GM12891 (cell line): ENCODE data around the gene GHR.

ENCODE experiments used
- PAX5 ChIP-seq: IDR thresholded peaks from 2 replicates; pipeline ENCODE4 v1.6.1; 2011; ENCODE audit warnings: low read length, moderate library complexity, mild to moderate bottlenecking; ENCODE audit not compliant: insufficient read depth, severe bottlenecking
- POLR2A ChIP-seq: IDR thresholded peaks from 2 replicates; pipeline ENCODE4 v1.6.1; 2011; ENCODE audit warnings: low read depth, low read length, control low read depth
- POLR2AphosphoS5 ChIP-seq: IDR thresholded peaks from 2 replicates; pipeline ENCODE4 v1.6.1; 2011; ENCODE audit warnings: low read depth, low read length, control low read depth
- POU2F2 ChIP-seq: IDR thresholded peaks from 2 replicates; pipeline ENCODE4 v1.6.1; 2011; ENCODE audit warnings: low read depth, mild to moderate bottlenecking, control low read depth, low read length, moderate library complexity
- SPI1 ChIP-seq: IDR thresholded peaks from 2 replicates; pipeline ENCODE4 v1.6.1; 2011; ENCODE audit warnings: low read depth, low read length, control low read depth
- TAF1 ChIP-seq: IDR thresholded peaks from 2 replicates; pipeline ENCODE4 v1.6.1; 2011; ENCODE audit warnings: low read depth, low read length, control low read depth

DNA sequence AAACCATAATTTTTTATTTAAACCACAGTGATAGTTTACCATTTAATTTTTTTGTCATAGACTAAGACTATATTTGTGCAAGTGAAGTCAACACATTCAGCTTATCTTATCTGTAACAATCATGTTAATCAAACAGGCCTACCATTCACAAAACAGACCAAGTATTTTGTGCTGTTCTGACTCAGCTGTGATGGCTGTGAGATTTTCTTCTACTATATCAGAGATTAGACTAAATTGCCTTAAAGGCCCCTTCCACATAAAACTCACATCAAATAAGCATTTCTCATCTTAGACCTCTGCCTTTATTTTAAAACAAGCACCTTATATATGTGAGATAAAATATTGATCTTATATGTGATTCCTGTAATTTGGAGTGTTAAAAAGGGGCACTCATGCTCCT, 346.8 kb downstream of the GHR start:
- TF ChIP-seq POLR2A (no peak), POLR2AphosphoS5 (no peak), TAF1 (no peak), POU2F2 (no peak), SPI1 (no peak), PAX5 (no peak)
